K562 (cell line): Measurements from ENCODE around the gene PNCK. TPM values are rescaled to one million over a fixed set of nuclear protein-coding genes. Genes with fewer than 3 reads are reported as not detected.

Experiments used
- CEBPB ChIP-seq: fragments of 450-650 bp; IDR thresholded peaks from 2 replicates; pipeline ENCODE4 v1.6.1; 2016; ENCODE audit warnings: missing genetic modification characterization, missing compliant biosample characterization
- CHD1 ChIP-seq: fragments of 200-600 bp; sonication (generic); IDR thresholded peaks from one replicate; pipeline ENCODE4 v1.6.1; 2012; ENCODE audit warnings: mild to moderate bottlenecking, moderate library complexity, low read length, inconsistent platforms
- KDM2B ChIP-seq: fragments of 250-450 bp; sonication (Bioruptor Pico); IDR thresholded peaks from 2 replicates; pipeline ENCODE4 v1.8.0; 2021; ENCODE audit warnings: mild to moderate bottlenecking, moderate library complexity
- RB1 ChIP-seq: fragments of 450-650 bp; IDR thresholded peaks from 2 replicates; pipeline ENCODE4 v1.6.1; 2017; ENCODE audit warnings: low read depth, mild to moderate bottlenecking
- RFX1 ChIP-seq: fragments of 450-650 bp; IDR thresholded peaks from 2 replicates; pipeline ENCODE4 v1.6.1; 2016; ENCODE audit warnings: mild to moderate bottlenecking, moderate library complexity
- TAL1 ChIP-seq: fragments of 450-650 bp; IDR thresholded peaks from 2 replicates; pipeline ENCODE4 v1.6.1; 2016; ENCODE audit warnings: mild to moderate bottlenecking
- TCFL5 ChIP-seq: fragments of 250-450 bp; sonication (Bioruptor Pico); conservative IDR thresholded peaks from 2 replicates; pipeline ENCODE4 v1.6.1; 2021; ENCODE audit warnings: mild to moderate bottlenecking, moderate library complexity, matching md5 sums
- ZNF224 ChIP-seq: sonication (generic); formaldehyde crosslinking; IDR thresholded peaks from 2 replicates; pipeline ENCODE4 v1.8.0; 2022; ENCODE audit warnings: mild to moderate bottlenecking, missing genetic modification reagents
- polyA plus RNA-seq, 8 experiments: library from polyadenylated mRNA; depleted of rRNA in 4 of 8; stranded (reverse) in 5 of 8; unstranded in 3 of 8; fragments of >200 nt; fragmentation: Nextera tagmentation in 2 of 8; fragmentation: Illumina TruSeq in 1 of 8; extraction: Ambion mirVana in 2 of 8; extraction: Trizol in 1 of 8; gene quantifications; 2 replicates each; pipeline versions ENCODE4 v1.2.1 to v1.2.3, GENCODE V29; 2011 to 2014; ENCODE audit warnings: inconsistent platforms in 1 of 8, missing spikeins in 1 of 8
- total RNA-seq, 7 experiments: library from RNA; depleted of rRNA in 6 of 7; stranded (reverse); fragments of >200 nt in 6 of 7; fragmentation: Illumina TruSeq in 2 of 7; extraction: Trizol in 2 of 7; gene quantifications; 2 replicates each; pipeline versions ENCODE4 v1.2.1 to v1.2.3, GENCODE V29; 2011 to 2021; ENCODE audit warnings: low replicate concordance in 1 of 7
- TF ChIP-seq, protein P1 (sequence below): fragments of 250-450 bp; sonication (Bioruptor Pico); IDR thresholded peaks from 2 replicates; pipeline ENCODE4 v1.5.0; 2021; ENCODE audit warnings: mild to moderate bottlenecking, borderline replicate concordance
- TF ChIP-seq, protein P2 (sequence below): fragments of 250-450 bp; sonication (Bioruptor Pico); IDR thresholded peaks from 2 replicates; pipeline ENCODE4 v1.4.0; 2020; ENCODE audit warnings: mild to moderate bottlenecking, moderate library complexity
- TF ChIP-seq, protein P3 (sequence below), 2 experiments: fragments of 450-650 bp in 1 of 2; sonication (generic) in 1 of 2; formaldehyde crosslinking in 1 of 2; IDR thresholded peaks in 1 of 2; conservative IDR thresholded peaks in 1 of 2; 2 replicates each; pipeline versions ENCODE4 v1.6.1 to v1.8.1; 2016 to 2023; ENCODE audit warnings: mild to moderate bottlenecking in 2 of 2, moderate library complexity in 2 of 2, inconsistent platforms in 1 of 2, missing genetic modification reagents in 1 of 2
- TF ChIP-seq, protein P4 (sequence below), 2 experiments: fragments of 450-650 bp in 1 of 2; sonication (generic) in 1 of 2; formaldehyde crosslinking in 1 of 2; IDR thresholded peaks; 2 replicates each; pipeline versions ENCODE4 v1.7.1 to v1.9.0; 2016 to 2022; ENCODE audit warnings: inconsistent platforms in 1 of 2, mild to moderate bottlenecking in 1 of 2, missing genetic modification reagents in 1 of 2

The PNCK gene
- total and polyA plus RNA-seq, 9 of the 15 experiments (the other 6 are each of a cell fraction or from before 2014, with no cell fraction given): 0.13 to 7.5 (median 1.2) TPM; not detected in 1

DNA sequence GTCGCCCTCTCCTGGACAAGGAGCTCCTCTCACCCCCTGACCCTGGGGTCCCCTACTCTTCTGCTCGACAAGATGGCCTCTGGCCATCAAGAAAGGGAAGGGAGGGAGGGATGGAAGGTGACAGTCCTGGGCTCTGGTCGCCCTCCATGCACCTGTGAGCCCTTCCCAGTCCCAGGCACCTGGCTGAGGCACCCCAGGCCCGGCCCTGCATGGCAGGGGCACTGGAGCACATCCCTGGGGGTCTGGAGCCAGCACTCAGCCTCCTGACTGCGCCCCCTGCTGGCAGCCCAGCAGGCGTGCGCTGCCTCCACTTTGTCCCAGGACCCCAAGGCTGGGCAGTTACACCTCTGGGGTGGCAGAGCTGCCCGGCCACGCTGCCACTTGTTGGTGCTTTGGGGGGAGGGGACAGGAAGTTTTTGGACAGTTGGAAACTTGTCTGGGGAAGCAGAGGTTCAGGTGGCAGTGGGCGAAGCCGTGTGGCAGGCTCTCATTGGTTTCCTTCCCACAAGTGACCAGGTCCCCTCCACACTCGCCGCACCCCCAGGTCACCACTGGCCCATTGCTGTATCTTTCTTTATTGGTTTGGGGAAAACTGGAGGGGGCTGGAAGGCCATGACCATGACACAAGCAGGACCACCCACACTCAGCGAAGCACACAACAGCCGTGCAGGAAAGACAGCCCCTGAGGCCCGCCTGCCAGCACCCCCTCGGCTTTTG is 4.3 kb downstream of the PNCK start (continued):
- TF ChIP-seq, protein P1, sequence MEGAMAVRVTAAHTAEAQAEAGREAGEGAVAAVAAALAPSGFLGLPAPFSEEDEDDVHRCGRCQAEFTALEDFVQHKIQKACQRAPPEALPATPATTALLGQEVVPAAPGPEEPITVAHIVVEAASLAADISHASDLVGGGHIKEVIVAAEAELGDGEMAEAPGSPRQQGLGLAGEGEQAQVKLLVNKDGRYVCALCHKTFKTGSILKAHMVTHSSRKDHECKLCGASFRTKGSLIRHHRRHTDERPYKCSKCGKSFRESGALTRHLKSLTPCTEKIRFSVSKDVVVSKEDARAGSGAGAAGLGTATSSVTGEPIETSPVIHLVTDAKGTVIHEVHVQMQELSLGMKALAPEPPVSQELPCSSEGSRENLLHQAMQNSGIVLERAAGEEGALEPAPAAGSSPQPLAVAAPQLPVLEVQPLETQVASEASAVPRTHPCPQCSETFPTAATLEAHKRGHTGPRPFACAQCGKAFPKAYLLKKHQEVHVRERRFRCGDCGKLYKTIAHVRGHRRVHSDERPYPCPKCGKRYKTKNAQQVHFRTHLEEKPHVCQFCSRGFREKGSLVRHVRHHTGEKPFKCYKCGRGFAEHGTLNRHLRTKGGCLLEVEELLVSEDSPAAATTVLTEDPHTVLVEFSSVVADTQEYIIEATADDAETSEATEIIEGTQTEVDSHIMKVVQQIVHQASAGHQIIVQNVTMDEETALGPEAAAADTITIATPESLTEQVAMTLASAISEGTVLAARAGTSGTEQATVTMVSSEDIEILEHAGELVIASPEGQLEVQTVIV (CRISPR knock-in tag): no peak
- TF ChIP-seq TAL1 (no peak), TCFL5 (CRISPR knock-in tag) (no peak), CHD1 (no peak), RFX1 (no peak), KDM2B (no peak), RB1 (peak; percentile 42; the same call in 1 of the 2 replicates), ZNF224 (CRISPR knock-in tag) (no peak), CEBPB (no peak)
- TF ChIP-seq, protein P2, sequence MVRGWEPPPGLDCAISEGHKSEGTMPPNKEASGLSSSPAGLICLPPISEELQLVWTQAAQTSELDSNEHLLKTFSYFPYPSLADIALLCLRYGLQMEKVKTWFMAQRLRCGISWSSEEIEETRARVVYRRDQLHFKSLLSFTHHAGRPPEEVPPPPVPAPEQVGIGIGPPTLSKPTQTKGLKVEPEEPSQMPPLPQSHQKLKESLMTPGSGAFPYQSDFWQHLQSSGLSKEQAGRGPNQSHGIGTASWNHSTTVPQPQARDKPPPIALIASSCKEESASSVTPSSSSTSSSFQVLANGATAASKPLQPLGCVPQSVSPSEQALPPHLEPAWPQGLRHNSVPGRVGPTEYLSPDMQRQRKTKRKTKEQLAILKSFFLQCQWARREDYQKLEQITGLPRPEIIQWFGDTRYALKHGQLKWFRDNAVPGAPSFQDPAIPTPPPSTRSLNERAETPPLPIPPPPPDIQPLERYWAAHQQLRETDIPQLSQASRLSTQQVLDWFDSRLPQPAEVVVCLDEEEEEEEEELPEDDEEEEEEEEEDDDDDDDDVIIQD (CRISPR knock-in tag): no peak
- TF ChIP-seq, protein P3, sequence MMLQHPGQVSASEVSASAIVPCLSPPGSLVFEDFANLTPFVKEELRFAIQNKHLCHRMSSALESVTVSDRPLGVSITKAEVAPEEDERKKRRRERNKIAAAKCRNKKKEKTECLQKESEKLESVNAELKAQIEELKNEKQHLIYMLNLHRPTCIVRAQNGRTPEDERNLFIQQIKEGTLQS (IDR thresholded peaks at IDR 0.05): no peak
- TF ChIP-seq, protein P3 (CRISPR knock-in tag; conservative IDR thresholded peaks at IDR 0.05): no peak
- TF ChIP-seq, protein P4, sequence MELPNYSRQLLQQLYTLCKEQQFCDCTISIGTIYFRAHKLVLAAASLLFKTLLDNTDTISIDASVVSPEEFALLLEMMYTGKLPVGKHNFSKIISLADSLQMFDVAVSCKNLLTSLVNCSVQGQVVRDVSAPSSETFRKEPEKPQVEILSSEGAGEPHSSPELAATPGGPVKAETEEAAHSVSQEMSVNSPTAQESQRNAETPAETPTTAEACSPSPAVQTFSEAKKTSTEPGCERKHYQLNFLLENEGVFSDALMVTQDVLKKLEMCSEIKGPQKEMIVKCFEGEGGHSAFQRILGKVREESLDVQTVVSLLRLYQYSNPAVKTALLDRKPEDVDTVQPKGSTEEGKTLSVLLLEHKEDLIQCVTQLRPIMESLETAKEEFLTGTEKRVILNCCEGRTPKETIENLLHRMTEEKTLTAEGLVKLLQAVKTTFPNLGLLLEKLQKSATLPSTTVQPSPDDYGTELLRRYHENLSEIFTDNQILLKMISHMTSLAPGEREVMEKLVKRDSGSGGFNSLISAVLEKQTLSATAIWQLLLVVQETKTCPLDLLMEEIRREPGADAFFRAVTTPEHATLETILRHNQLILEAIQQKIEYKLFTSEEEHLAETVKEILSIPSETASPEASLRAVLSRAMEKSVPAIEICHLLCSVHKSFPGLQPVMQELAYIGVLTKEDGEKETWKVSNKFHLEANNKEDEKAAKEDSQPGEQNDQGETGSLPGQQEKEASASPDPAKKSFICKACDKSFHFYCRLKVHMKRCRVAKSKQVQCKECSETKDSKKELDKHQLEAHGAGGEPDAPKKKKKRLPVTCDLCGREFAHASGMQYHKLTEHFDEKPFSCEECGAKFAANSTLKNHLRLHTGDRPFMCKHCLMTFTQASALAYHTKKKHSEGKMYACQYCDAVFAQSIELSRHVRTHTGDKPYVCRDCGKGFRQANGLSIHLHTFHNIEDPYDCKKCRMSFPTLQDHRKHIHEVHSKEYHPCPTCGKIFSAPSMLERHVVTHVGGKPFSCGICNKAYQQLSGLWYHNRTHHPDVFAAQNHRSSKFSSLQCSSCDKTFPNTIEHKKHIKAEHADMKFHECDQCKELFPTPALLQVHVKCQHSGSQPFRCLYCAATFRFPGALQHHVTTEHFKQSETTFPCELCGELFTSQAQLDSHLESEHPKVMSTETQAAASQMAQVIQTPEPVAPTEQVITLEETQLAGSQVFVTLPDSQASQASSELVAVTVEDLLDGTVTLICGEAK (IDR thresholded peaks at IDR 0.05): no peak
- TF ChIP-seq, protein P4 (CRISPR knock-in tag; IDR thresholded peaks at IDR 0.05): no peak
